ENCODE measurements around the gene AP5S1. TPM values are rescaled to one million over a fixed set of nuclear protein-coding genes. Genes with fewer than 3 reads are reported as not detected.
"Not testable (repeated sequence)": the region's sequence is repeated elsewhere in the genome, so short reads cannot be mapped to it uniquely, and the experiment has no call there.

Gene AP5S1
- polyA plus RNA-seq, 3 donors from 2014 or later = 16.3 to 23.1 (median 17.4) TPM

GRCh38 chr20:3784863-3785239, 35.5 kb upstream of the AP5S1 start:
- no peak for DNase-seq
- peak overlapping the region; percentile 13 to 61 (median 58) for H3K4me3 Mint-ChIP-seq
- H3K9me3 Mint-ChIP-seq = no peaks in the 10 kb centered on the region
- peaks cover 53 to 55% of the 10 kb centered on the region in 2 donors for H3K4me1 Mint-ChIP-seq
- no peaks in the 10 kb centered on the region for H3K36me3 Mint-ChIP-seq
- peak overlapping the region; percentile 26 to 75 (median 54) for H3K27ac Mint-ChIP-seq
- H3K27me3 Mint-ChIP-seq (ENCODE audit: low read depth in 3 of 3) = peaks cover 2 to 6% (median 2%) of the 10 kb centered on the region in 3 donors

- H3K27ac Mint-ChIP-seq = peak overlapping the region in 3 of 6 donors; percentile 39 to 75 (median 62)
- DNase-seq = peak in 1 of 3 donors; percentile 37
- no peaks in the 10 kb centered on the region for H3K36me3 Mint-ChIP-seq
- peaks cover 2 to 6% (median 2%) of the 10 kb centered on the region in 3 donors for H3K27me3 Mint-ChIP-seq (ENCODE audit: low read depth in 3 of 3)
- peak overlapping the region in 3 of 5 donors; percentile 21 to 86 (median 86) for H3K4me3 Mint-ChIP-seq
- no peaks in the 10 kb centered on the region for H3K9me3 Mint-ChIP-seq
- peaks cover 50 to 54% of the 10 kb centered on the region in 2 donors for H3K4me1 Mint-ChIP-seq
Measured at GRCh38 chr20:3785240-3786125, 34.9 kb upstream of the AP5S1 start.

- Mint-ChIP-seq H3K27me3 (ENCODE audit: low read depth in 3 of 3) (peaks cover 2 to 6% (median 2%) of the 10 kb centered on the region in 3 donors), H3K4me3 (peak overlapping the region; percentile 81 to 86 (median 82)), H3K36me3 (no peaks in the 10 kb centered on the region), H3K27ac (peak overlapping the region; percentile 62 to 90 (median 84)), H3K9me3 (no peaks in the 10 kb centered on the region), H3K4me1 (peaks cover 43 to 47% of the 10 kb centered on the region in 2 donors)
- peak in 2 of 3 donors; percentile 31 to 37 for DNase-seq
Measured at GRCh38 chr20:3786126-3786484, 34.2 kb upstream of the AP5S1 start.

GRCh38 chr20:3786665-3787323, 33.6 kb upstream of the AP5S1 start, which contains the start of gene CENPB:
Gene CENPB, minus strand, starts transcription at chr20:3786740. Its CDS starts 257 bp downstream, at chr20:3786483.
- H3K4me3 Mint-ChIP-seq = peak within 1 kb of the TSS; percentile 81 to 86 (median 82)
- H3K27ac Mint-ChIP-seq = peak within 1 kb of the TSS; percentile 62 to 90 (median 86)
- H3K27me3 Mint-ChIP-seq (ENCODE audit: low read depth in 3 of 3) = peaks cover 2 to 6% (median 2%) of the 10 kb centered on the region in 3 donors
- no peaks in the 10 kb centered on the region for H3K9me3 Mint-ChIP-seq
- H3K36me3 Mint-ChIP-seq = no peaks in the 10 kb centered on the region
- H3K4me1 Mint-ChIP-seq = peaks cover 36 to 41% of the 10 kb centered on the region in 2 donors
- DNase-seq = peak; percentile 92 to 93 (median 93)

GRCh38 chr20:3787324-3788014, 32.9 kb upstream of the AP5S1 start:
- Mint-ChIP-seq H3K4me3 (peak overlapping the region; percentile 66 to 82 (median 75)), H3K36me3 (no peaks in the 10 kb centered on the region), H3K27me3 (ENCODE audit: low read depth in 3 of 3) (peaks cover 2 to 6% (median 2%) of the 10 kb centered on the region in 3 donors), H3K4me1 (peaks cover 35% of the 10 kb centered on the region in 2 donors), H3K9me3 (no peaks in the 10 kb centered on the region), H3K27ac (peak overlapping the region; percentile 12 to 87 (median 66))
- DNase-seq = no peak

- peak overlapping the region in 4 of 5 donors; percentile 31 to 72 (median 62) for H3K4me3 Mint-ChIP-seq
Measured at GRCh38 chr20:3788685-3789155, 31.6 kb upstream of the AP5S1 start.

DNA sequence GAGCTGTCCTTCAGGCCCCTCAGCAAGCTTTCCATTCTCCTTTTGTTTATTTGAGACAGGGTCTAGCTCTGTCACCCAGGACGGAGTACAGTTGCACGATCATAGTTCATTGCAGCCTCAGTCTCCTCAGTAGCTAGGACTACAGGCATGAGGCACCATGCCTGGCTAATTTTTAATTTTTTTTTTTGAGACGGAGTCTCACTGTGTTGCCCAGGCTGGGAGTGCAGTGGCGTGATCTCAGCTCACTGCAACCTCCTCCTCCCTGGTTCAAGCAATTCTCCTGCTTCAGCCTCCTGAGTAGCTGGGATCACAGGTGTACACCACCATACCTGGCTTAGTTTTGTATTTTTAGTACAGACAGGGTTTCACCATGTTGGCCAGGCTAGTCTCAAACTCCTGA, 31.1 kb upstream of the AP5S1 start:
- DNase-seq; H3K9me3 Mint-ChIP-seq; H3K36me3 Mint-ChIP-seq; H3K27me3 Mint-ChIP-seq (ENCODE audit: low read depth in 3 of 3): not testable (repeated sequence)
- Mint-ChIP-seq H3K4me1 (peaks cover 27 to 28% of the 10 kb centered on the region in 2 donors), H3K4me3 (peak overlapping the region in 1 of 5 donors; percentile 72), H3K27ac (peak overlapping the region in 2 of 6 donors; percentile 9 to 88)

More at GRCh38 chr20:3788685-3789155, 31.6 kb upstream of the AP5S1 start:
- H3K4me1 Mint-ChIP-seq = peaks cover 27 to 28% of the 10 kb centered on the region in 2 donors
- H3K27ac Mint-ChIP-seq = peak overlapping the region; percentile 7 to 88 (median 21)
- DNase-seq = no peak
- H3K36me3 Mint-ChIP-seq = no peaks in the 10 kb centered on the region
- H3K9me3 Mint-ChIP-seq = no peaks in the 10 kb centered on the region
- peaks cover under 1 to 5% (median 2%) of the 10 kb centered on the region in 3 donors for H3K27me3 Mint-ChIP-seq (ENCODE audit: low read depth in 3 of 3)

GRCh38 chr20:3794168-3794567, 26.2 kb upstream of the AP5S1 start:
- H3K4me3 Mint-ChIP-seq = peak overlapping the region in 2 of 5 donors; percentile 26 to 29
- H3K27ac Mint-ChIP-seq = peak overlapping the region in 1 of 6 donors; percentile 60
- peaks cover 36 to 37% of the 10 kb centered on the region in 2 donors for H3K4me1 Mint-ChIP-seq
- DNase-seq; H3K9me3 Mint-ChIP-seq; H3K27me3 Mint-ChIP-seq (ENCODE audit: low read depth in 3 of 3): not testable (repeated sequence)
- peaks cover 3 to 14% (median 6%) of the 10 kb centered on the region in 3 donors for H3K36me3 Mint-ChIP-seq

DNA sequence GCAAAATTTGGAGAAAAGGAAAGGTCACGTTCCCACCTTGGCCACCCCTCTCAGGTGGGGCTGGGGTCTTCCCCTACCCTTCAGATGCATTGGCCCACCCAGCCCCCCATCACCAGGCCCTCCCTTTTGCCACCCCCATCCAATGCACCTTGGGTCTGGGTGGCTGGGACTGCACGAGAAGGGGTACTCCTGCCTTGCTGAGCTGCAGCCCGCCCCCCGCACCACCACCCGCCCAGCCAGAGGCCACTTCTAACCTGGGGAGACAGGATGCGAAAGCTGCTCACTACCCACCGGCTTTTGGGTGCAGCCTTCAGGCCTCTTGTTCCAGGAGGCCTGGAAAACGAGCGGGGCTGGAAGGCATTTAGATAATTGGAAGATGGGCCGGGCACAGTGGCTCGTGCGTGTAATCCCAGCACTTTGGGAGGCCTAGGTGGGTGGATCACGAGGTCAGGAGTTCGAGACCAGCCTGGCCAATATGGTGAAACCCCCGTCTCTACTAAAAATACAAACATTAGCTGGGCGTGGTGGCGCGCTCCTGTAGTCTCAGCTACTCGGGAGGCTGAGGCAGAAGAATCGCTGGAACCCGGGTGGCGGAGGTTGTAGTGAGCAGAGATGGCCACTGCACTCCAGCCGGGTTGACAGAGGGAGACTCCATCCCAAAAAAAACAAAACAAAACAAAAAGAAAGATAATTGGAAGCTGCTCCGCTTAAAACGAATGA, 25.5 kb upstream of the AP5S1 start:
- H3K9me3 Mint-ChIP-seq = no peaks in the 10 kb centered on the region
- H3K27ac Mint-ChIP-seq = peak overlapping the region; percentile 95 to 97 (median 96)
- H3K4me1 Mint-ChIP-seq = peaks cover 43 to 44% of the 10 kb centered on the region in 2 donors
- no peak for DNase-seq
- peak overlapping the region; percentile 88 to 93 (median 93) for H3K4me3 Mint-ChIP-seq
- peaks cover 3 to 18% (median 6%) of the 10 kb centered on the region in 3 donors for H3K36me3 Mint-ChIP-seq
- peaks cover 0 to 11% (median 2%) of the 10 kb centered on the region in 3 donors for H3K27me3 Mint-ChIP-seq (ENCODE audit: low read depth in 3 of 3)

GRCh38 chr20:3795511-3796468, 24.6 kb upstream of the AP5S1 start, which contains the start of gene CDC25B:
Gene CDC25B, plus strand, starts transcription at chr20:3796310. Its CDS starts 222 bp downstream, at chr20:3796532.
- peak within 1 kb of the TSS; percentile 95 to 99 (median 98) for H3K27ac Mint-ChIP-seq
- peaks cover 0 to 11% (median 3%) of the 10 kb centered on the region in 3 donors for H3K27me3 Mint-ChIP-seq (ENCODE audit: low read depth in 3 of 3)
- H3K9me3 Mint-ChIP-seq = no peaks in the 10 kb centered on the region
- H3K4me3 Mint-ChIP-seq = peak within 1 kb of the TSS; percentile 92 to 97 (median 93)
- peaks cover 50 to 52% of the 10 kb centered on the region in 2 donors for H3K4me1 Mint-ChIP-seq
- H3K36me3 Mint-ChIP-seq = peaks cover 3 to 24% (median 6%) of the 10 kb centered on the region in 3 donors
- DNase-seq = peak; percentile 86 to 89 (median 87)

DNA sequence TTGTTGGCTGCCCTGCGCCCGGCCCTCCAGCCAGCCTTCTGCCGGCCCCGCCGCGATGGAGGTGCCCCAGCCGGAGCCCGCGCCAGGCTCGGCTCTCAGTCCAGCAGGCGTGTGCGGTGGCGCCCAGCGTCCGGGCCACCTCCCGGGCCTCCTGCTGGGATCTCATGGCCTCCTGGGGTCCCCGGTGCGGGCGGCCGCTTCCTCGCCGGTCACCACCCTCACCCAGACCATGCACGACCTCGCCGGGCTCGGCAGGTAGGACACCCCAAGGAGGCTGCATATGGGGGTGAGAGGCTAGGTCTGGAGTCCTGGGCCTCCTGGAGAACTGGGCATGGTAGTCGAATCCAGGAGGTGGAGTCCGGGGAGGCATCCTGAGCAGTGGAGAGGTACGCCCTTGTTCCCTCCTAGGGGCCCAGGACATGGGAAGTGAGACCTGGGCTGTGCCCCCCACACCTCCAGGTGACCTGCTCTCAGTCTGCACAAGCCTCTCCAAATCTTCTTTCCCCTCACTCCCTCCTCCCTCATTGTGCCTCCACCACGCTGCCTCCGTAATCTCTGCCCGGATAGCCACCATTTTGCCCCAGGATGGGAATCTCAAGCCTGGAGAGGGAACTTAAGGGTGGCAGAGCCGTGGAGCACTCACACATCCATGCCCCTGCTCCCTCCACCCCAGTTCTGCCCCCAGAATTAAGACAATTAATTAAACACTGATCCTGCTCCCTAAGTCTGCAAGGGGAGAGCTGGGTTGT, 23.7 kb upstream of the AP5S1 start:
- Mint-ChIP-seq H3K4me3 (peak overlapping the region; percentile 85 to 97 (median 92)), H3K27me3 (ENCODE audit: low read depth in 3 of 3) (peaks cover 0 to 11% (median 3%) of the 10 kb centered on the region in 3 donors), H3K4me1 (peaks cover 52% of the 10 kb centered on the region in 2 donors), H3K9me3 (no peaks in the 10 kb centered on the region), H3K36me3 (peaks cover 6 to 29% (median 9%) of the 10 kb centered on the region in 3 donors), H3K27ac (peak overlapping the region; percentile 87 to 99 (median 96))
- no peak for DNase-seq
